ENCODE measurements around the gene HOTAIR.

HOTAIR gene

DNA sequence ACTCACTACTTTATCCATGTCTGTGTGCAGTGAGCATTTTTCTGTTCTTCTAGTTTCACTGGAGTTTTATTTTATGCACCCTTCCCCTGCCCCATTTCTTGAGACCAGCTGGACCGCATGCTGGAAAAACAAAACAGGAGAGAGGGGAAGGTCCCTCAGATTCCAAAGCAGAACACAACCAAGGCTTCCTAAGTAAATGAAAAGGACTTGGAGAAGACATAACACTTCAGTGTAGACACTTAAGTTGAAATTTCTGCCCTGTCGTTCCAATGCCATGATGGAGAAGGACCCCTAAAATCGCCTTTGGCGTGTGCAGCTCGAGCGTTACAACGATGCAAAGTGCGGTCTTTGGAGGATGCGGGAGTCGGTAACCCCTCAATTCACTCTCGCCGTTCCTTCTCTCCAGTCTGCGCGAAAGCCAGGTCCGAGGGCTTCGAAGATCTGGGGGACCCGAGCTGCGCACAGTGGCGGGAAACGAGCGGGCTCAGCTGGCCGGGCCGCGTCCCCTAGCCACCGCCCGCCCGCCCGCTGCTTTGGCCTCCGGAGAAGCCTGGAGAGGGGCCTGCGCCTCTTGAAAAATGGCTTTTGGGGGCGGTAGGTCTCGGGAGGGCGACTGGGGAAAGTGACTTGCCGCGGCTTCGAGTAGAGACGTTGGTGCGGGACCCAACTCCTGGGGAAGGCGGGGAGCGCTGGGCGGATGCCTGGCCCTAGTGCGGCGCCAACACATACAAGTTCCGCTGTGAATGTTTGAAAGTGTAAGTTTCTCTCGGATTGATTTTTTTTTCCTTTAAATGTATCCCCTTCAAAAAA is 47.3 kb downstream of the HOTAIR start:
- DNase-seq (ENCODE audit: low read depth), result no peak

- no peak for DNase-seq (ENCODE audit: low read depth)
These were observed 50.0 kb downstream of the HOTAIR start for GRCh38 chr12:53924521-53925405.

DNA sequence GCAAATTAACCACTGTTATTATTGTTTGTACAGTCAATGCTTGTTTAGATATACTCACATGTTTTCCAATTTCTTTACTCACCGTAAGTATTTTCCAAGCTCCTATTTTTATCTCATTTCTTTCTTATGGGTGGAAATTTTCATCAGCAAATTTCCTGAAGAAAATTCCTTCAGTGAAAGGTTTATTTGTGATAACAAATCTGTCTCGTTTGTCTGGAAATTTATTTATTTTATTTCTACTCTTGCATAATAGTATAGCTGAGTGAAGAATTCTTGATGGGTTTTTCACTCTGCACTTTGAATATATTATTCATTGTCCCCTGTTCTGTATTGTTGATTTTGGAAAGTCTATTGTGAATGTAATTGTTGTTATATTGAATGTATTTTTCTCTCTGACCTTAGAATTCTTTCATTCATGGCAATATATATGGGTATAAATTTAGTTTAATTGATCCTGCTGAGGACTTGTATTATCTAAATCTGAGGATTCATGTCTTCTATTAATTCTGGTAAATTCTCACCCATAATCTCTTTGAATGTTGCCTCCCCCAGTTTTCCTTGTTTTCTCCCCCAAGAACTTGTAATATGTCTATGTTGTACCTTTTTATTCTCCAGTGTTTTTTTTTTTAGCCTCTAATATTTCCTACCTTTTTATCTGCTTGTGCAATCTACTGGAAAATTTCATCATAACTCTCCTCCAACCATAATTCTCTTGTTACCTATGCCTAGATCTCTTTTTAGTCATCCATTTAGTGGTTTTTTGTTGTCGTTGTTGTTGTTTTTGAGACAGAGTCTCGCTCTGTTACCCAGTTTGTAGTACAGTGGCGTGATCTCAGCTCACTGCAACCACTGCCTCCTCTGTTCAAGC is 57.7 kb downstream of the HOTAIR start:
- no peak for DNase-seq (ENCODE audit: low read depth)

Data from EH (cell line).